Neural cell (in vitro differentiated cells): Measurements from ENCODE around the gene FGF6. TPM values are rescaled to one million over a fixed set of nuclear protein-coding genes. Genes with fewer than 3 reads are reported as not detected.

Source experiments
- H2AFZ ChIP-seq: fragments of 200-600, 300-800 bp; sonication (generic), shearing (Covaris generic); 2 replicates; pipeline ENCODE4 v1.6.0; 2014; ENCODE audit warnings: low read depth, mild to moderate bottlenecking, antibody characterized with exemption, low read length, moderate library complexity
- H3F3A ChIP-seq: fragments of 200-600 bp; shearing (Covaris generic); 2 replicates; pipeline ENCODE4 v1.6.1; 2016; ENCODE audit warnings: mild to moderate bottlenecking, moderate library complexity, mixed read lengths, antibody characterized with exemption, low read length; ENCODE audit not compliant: insufficient read depth, poor library complexity, severe bottlenecking
- H3K27ac ChIP-seq: fragments of 200-600, 300-800 bp; sonication (generic), shearing (Covaris generic); 2 replicates; pipeline ENCODE4 v1.5.1; 2014; ENCODE audit warnings: mild to moderate bottlenecking, low read length, moderate library complexity
- H3K27me3 ChIP-seq: fragments of 300-800, 200-600 bp; sonication (generic), shearing (Covaris generic); 2 replicates; pipeline ENCODE4 v1.6.0; 2014; ENCODE audit warnings: mild to moderate bottlenecking, low read depth, low read length, moderate library complexity; ENCODE audit not compliant: insufficient read depth
- H3K36me3 ChIP-seq: fragments of 300-800, 200-600 bp; sonication (generic), shearing (Covaris generic); 2 replicates; pipeline ENCODE4 v1.5.1; 2014; ENCODE audit warnings: mild to moderate bottlenecking, antibody characterized with exemption, low read length, moderate library complexity; ENCODE audit not compliant: insufficient read depth
- H3K4me2 ChIP-seq: fragments of 300-800, 200-600 bp; sonication (generic), shearing (Covaris generic); 2 replicates; pipeline ENCODE4 v1.6.0; 2014; ENCODE audit warnings: mild to moderate bottlenecking, low read length
- H3K4me3 ChIP-seq: fragments of 300-800, 200-600 bp; sonication (generic), shearing (Covaris generic); 2 replicates; pipeline ENCODE4 v1.5.1; 2014; ENCODE audit warnings: mild to moderate bottlenecking, low read length, moderate library complexity
- H3K79me2 ChIP-seq: fragments of 200-600 bp; shearing (Covaris generic); replicated peaks from 2 replicates; pipeline ENCODE4 v1.6.0; 2014; ENCODE audit warnings: mild to moderate bottlenecking, low read length, moderate library complexity; ENCODE audit not compliant: insufficient read depth
- H3K9ac ChIP-seq: fragments of 300-800, 200-600 bp; sonication (generic), shearing (Covaris generic); 2 replicates; pipeline ENCODE4 v1.6.1; 2016; ENCODE audit warnings: mild to moderate bottlenecking, low read length, mixed read lengths
- H3K9me2 ChIP-seq: fragments of 200-600 bp; shearing (Covaris generic); 2 replicates; pipeline ENCODE4 v1.6.1; 2016; ENCODE audit warnings: mild to moderate bottlenecking, low read length, mixed read lengths; ENCODE audit not compliant: insufficient read depth
- H3K9me3 ChIP-seq: fragments of 200-600, 300-800 bp; sonication (generic), shearing (Covaris generic); 2 replicates; pipeline ENCODE4 v1.6.1; 2016; ENCODE audit warnings: mild to moderate bottlenecking, mixed run types, low read length, moderate library complexity, mixed read lengths
- H4K20me1 ChIP-seq: fragments of 200-600 bp; shearing (Covaris generic); 2 replicates; pipeline ENCODE4 v1.6.1; 2016; ENCODE audit warnings: mild to moderate bottlenecking, mixed run types; ENCODE audit not compliant: insufficient read depth
- EP300 ChIP-seq: fragments of 450-650 bp; conservative IDR thresholded peaks from 2 replicates; pipeline ENCODE4 v1.6.1; 2014; ENCODE audit warnings: antibody characterized with exemption, mild to moderate bottlenecking, moderate library complexity; ENCODE audit not compliant: poor library complexity, severe bottlenecking
- EZH2 ChIP-seq: fragments of 200-600, 300-800 bp; shearing (Covaris generic), sonication (generic); IDR thresholded peaks from 2 replicates; pipeline ENCODE4 v1.6.1; 2014; ENCODE audit warnings: antibody characterized with exemption, low read length, borderline replicate concordance, mild to moderate bottlenecking; ENCODE audit not compliant: insufficient read depth, poor library complexity, severe bottlenecking
- MXI1 ChIP-seq: fragments of 450-650 bp; conservative IDR thresholded peaks from 2 replicates; pipeline ENCODE4 v1.6.1; 2014; ENCODE audit warnings: antibody characterized with exemption, mild to moderate bottlenecking; ENCODE audit not compliant: poor library complexity, severe bottlenecking
- POLR2AphosphoS5 ChIP-seq: IDR thresholded peaks from 2 replicates; pipeline ENCODE4 v1.6.1; 2012
- RAD21 ChIP-seq: fragments of 450-650 bp; conservative IDR thresholded peaks from 2 replicates; pipeline ENCODE4 v1.6.1; 2014; ENCODE audit warnings: antibody characterized with exemption, mild to moderate bottlenecking, moderate library complexity
- SMC3 ChIP-seq: fragments of 450-650 bp; conservative IDR thresholded peaks from 2 replicates; pipeline ENCODE4 v1.6.1; 2014; ENCODE audit warnings: antibody characterized with exemption, mild to moderate bottlenecking, moderate library complexity; ENCODE audit not compliant: poor library complexity
- TAF1 ChIP-seq: IDR thresholded peaks from 2 replicates; pipeline ENCODE4 v1.6.1; 2012; ENCODE audit warnings: low read depth
- polyA plus RNA-seq: library from polyadenylated mRNA; depleted of rRNA; stranded (reverse); fragments of >200 nt; gene quantifications from 2 replicates; pipeline ENCODE4 v1.2.3, GENCODE V29; 2014
- TF ChIP-seq, protein P1 (sequence below): IDR thresholded peaks from 2 replicates; pipeline ENCODE4 v1.6.1; 2012; ENCODE audit warnings: borderline replicate concordance
- TF ChIP-seq, protein P2 (sequence below): fragments of 450-650 bp; IDR thresholded peaks from 2 replicates; pipeline ENCODE4 v1.5.1; 2014; ENCODE audit warnings: antibody characterized with exemption, mild to moderate bottlenecking, moderate library complexity; ENCODE audit not compliant: poor library complexity, severe bottlenecking

FGF6 gene
- polyA plus RNA-seq, 1 donor from 2014 or later, result not detected

DNA sequence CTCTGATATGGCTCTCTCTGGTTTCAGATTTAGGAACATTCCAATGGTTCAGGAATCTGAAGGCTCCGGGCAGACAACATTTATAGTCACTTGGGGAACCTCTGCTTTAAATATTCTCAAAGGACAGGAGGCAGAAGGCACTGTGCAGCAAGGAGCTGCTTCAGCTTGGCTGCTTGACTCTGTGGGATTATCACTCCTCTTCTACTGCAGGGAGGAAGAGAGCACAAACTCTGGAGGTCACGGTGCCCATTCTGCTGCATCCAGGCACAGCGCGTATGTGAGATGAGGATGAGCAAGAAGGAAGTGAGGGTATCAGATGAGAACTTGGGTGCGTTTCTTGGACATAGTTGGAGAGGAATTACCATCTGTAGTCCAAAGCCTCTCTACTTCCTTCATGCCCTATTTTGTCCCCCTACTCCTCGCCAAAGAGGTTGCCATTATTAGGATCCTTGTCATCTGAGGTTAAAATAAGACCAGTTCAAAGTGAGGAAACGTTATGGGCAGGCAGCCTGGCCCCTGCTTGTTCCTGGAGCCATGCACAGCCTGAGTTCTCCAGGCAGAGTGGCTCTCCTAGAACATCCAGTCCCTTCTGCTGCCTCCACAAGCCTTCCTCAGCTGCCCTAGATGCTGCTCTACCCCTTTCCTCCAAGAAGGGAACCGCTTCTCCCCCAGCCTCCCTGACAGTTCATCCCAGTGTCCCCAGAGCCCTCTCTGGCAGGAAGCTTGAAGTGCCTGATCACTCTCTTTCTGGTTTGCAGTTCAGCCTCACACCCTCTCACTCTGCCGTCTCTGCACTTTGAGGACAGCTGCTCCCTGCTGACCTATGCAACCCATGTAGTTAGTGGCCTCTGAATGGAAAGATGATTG, 12.5 kb downstream of the FGF6 start:
- H3F3A ChIP-seq, result no peaks in the 10 kb centered on the region
- H3K9me3 ChIP-seq, result no peaks in the 10 kb centered on the region
- no peaks in the 10 kb centered on the region for H3K27me3 ChIP-seq
- H3K4me2 ChIP-seq, result no peak overlapping the region
- peak; percentile 40 for TF ChIP-seq EP300
- TF ChIP-seq MXI1, result no peak
- TF ChIP-seq, protein P1, sequence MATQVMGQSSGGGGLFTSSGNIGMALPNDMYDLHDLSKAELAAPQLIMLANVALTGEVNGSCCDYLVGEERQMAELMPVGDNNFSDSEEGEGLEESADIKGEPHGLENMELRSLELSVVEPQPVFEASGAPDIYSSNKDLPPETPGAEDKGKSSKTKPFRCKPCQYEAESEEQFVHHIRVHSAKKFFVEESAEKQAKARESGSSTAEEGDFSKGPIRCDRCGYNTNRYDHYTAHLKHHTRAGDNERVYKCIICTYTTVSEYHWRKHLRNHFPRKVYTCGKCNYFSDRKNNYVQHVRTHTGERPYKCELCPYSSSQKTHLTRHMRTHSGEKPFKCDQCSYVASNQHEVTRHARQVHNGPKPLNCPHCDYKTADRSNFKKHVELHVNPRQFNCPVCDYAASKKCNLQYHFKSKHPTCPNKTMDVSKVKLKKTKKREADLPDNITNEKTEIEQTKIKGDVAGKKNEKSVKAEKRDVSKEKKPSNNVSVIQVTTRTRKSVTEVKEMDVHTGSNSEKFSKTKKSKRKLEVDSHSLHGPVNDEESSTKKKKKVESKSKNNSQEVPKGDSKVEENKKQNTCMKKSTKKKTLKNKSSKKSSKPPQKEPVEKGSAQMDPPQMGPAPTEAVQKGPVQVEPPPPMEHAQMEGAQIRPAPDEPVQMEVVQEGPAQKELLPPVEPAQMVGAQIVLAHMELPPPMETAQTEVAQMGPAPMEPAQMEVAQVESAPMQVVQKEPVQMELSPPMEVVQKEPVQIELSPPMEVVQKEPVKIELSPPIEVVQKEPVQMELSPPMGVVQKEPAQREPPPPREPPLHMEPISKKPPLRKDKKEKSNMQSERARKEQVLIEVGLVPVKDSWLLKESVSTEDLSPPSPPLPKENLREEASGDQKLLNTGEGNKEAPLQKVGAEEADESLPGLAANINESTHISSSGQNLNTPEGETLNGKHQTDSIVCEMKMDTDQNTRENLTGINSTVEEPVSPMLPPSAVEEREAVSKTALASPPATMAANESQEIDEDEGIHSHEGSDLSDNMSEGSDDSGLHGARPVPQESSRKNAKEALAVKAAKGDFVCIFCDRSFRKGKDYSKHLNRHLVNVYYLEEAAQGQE, result no peak
- no peak for TF ChIP-seq TAF1
- H3K79me2 ChIP-seq, result no peaks in the 10 kb centered on the region
- no peak overlapping the region for H3K9ac ChIP-seq
- no peaks in the 10 kb centered on the region for H3K36me3 ChIP-seq
- H3K4me3 ChIP-seq, result peak overlapping the region; percentile 13
- H3K27ac ChIP-seq, result no peak overlapping the region
- H2AFZ ChIP-seq, result no peak overlapping the region
- no peaks in the 10 kb centered on the region for H4K20me1 ChIP-seq
- H3K9me2 ChIP-seq, result no peaks in the 10 kb centered on the region

DNA sequence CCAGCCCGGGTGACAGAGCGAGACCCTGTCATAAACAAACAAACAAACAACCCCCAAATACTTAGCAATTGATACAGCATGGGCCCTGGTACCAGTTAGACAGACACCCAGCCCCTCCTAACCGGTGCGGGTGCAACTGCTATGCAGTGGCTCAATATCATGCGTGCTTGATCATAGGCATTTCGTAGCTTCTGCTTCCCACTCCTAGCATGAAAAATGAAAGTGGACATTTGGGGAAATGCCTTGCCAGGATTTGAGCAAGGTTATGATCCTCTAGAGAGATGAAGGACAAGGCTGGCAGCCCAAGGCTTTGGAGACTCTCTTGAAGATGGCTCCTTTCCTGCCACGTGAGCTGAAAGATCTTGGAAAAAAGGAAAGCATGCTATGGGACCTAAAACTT, 13.7 kb downstream of the FGF6 start:
- Histone ChIP-seq H3F3A (no peaks in the 10 kb centered on the region), H3K9ac (no peak overlapping the region), H2AFZ (no peak overlapping the region), H4K20me1 (no peaks in the 10 kb centered on the region), H3K4me3 (no peak overlapping the region), H3K27me3 (no peaks in the 10 kb centered on the region), H3K36me3 (no peaks in the 10 kb centered on the region), H3K27ac (no peak overlapping the region), H3K9me3 (no peaks in the 10 kb centered on the region), H3K4me2 (no peak overlapping the region), H3K9me2 (no peaks in the 10 kb centered on the region), H3K79me2 (no peaks in the 10 kb centered on the region)
- TF ChIP-seq RAD21 (no peak), POLR2AphosphoS5 (no peak), SMC3 (no peak), TAF1 (no peak), MXI1 (no peak), EZH2 (no peak), EP300 (no peak)
- TF ChIP-seq, protein P1, result no peak
- TF ChIP-seq, protein P2, sequence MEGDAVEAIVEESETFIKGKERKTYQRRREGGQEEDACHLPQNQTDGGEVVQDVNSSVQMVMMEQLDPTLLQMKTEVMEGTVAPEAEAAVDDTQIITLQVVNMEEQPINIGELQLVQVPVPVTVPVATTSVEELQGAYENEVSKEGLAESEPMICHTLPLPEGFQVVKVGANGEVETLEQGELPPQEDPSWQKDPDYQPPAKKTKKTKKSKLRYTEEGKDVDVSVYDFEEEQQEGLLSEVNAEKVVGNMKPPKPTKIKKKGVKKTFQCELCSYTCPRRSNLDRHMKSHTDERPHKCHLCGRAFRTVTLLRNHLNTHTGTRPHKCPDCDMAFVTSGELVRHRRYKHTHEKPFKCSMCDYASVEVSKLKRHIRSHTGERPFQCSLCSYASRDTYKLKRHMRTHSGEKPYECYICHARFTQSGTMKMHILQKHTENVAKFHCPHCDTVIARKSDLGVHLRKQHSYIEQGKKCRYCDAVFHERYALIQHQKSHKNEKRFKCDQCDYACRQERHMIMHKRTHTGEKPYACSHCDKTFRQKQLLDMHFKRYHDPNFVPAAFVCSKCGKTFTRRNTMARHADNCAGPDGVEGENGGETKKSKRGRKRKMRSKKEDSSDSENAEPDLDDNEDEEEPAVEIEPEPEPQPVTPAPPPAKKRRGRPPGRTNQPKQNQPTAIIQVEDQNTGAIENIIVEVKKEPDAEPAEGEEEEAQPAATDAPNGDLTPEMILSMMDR, result no peak
